Left ventricle myocardium inferior (tissue), 1 donor: ENCODE measurements around the gene TREML4. TPM values are rescaled to one million over a fixed set of nuclear protein-coding genes. Genes with fewer than 3 reads are reported as not detected.

ENCODE experiments used
- DNase-seq: peaks from one replicate; pipeline ENCODE4 v3.0.0-alpha.2; 2020
- H3K27ac ChIP-seq: fragments of 200-600 bp; replicated peaks from 2 replicates; pipeline ENCODE4 v1.8.0; 2021
- H3K27me3 ChIP-seq: fragments of 200-600 bp; 2 replicates; pipeline ENCODE4 v1.8.0; 2021; ENCODE audit warnings: low read depth
- H3K36me3 ChIP-seq: fragments of 200-600 bp; 2 replicates; pipeline ENCODE4 v1.8.0; 2021
- H3K4me1 ChIP-seq: fragments of 200-600 bp; 2 replicates; pipeline ENCODE4 v1.8.0; 2021
- H3K4me3 ChIP-seq: fragments of 200-600 bp; 2 replicates; pipeline ENCODE4 v1.8.0; 2021; ENCODE audit warnings: mild to moderate bottlenecking, moderate library complexity
- H3K9me3 ChIP-seq: fragments of 200-600 bp; replicated peaks from 2 replicates; pipeline ENCODE4 v1.8.0; 2021
- CTCF ChIP-seq: fragments of 200-600 bp; IDR thresholded peaks from 2 replicates; pipeline ENCODE4 v1.8.0; 2021; ENCODE audit warnings: antibody characterized with exemption, mild to moderate bottlenecking, borderline replicate concordance
- intact Hi-C: fragments of 100-400 bp; cut with micrococcal nuclease; formaldehyde crosslinking; loops from one replicate; pipeline ENCODE4 v1.11.0; 2022
- total RNA-seq: library from RNA; stranded (reverse); fragmentation: NEBNext Ultra II Directional; extraction: Animal tissue kit (Norgen Biotek cat#: 25700); gene quantifications from one replicate; pipeline ENCODE4 v1.2.1, GENCODE V29; 2021
- donor health status: DM: no; HTN: yes; CAD: no; lungs with severe emphysema.

Gene TREML4
- total RNA-seq, 1 donor from 2014 or later = not detected

- Histone ChIP-seq H3K36me3 (no peaks in the 10 kb centered on the region), H3K27ac (no peak overlapping the region), H3K27me3 (peaks cover 55% of the 10 kb centered on the region), H3K9me3 (no peaks in the 10 kb centered on the region), H3K4me1 (peaks cover 2% of the 10 kb centered on the region), H3K4me3 (no peak overlapping the region)
- DNase-seq = no peak
- TF ChIP-seq CTCF = no peak
- intact Hi-C loops = no loop called here
Measured at GRCh38 chr6:41273714-41274113, 45.6 kb downstream of the TREML4 start.

DNA sequence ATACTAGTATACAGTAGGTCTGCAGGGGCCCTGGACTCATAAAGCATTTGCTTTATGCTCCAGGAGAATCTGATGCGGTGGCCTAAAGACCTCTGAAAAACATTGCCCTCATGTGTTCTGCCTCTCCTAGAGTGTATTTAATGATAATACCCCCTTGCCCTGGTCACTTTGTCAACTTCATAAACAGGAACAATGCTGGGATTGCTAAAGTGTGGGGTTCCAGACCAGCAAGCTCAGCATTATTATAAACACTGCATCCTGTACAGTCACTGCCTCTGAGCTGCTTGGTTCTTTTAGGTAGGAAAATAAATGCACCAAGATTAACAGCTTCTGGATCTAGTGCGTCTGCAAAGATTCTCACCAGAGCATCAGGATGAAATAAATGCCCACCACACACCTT lies 46.1 kb downstream of the TREML4 start:
- Histone ChIP-seq H3K9me3 (no peaks in the 10 kb centered on the region), H3K27ac (no peak overlapping the region), H3K27me3 (peaks cover 55% of the 10 kb centered on the region), H3K36me3 (no peaks in the 10 kb centered on the region), H3K4me1 (peaks cover 7% of the 10 kb centered on the region), H3K4me3 (no peak overlapping the region)
- intact Hi-C loops = no loop called here
- no peak for TF ChIP-seq CTCF
- no peak for DNase-seq

GRCh38 chr6:41275489-41275888 lies 47.3 kb downstream of the TREML4 start:
- H3K4me1 ChIP-seq = peaks cover 7% of the 10 kb centered on the region
- H3K27ac ChIP-seq = no peak overlapping the region

DNA sequence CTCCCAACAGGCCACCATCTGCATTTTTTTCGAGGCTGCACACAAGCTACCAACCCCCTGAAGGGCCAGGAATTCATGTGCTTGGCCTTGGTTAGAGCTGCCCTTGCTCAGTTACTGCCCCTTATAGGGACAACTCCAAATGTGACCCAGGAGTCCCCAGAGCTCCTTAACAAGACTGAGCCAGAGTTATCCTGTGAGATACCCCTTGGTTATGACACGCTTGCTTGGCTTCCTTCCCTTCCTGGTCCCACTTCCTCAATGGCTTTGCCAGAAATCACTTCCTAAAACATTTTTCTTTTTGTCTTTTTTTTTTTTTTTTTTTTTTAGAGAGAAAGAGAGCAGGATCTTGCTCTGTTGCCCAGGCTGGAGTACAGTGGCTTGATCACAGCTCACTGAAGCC lies 49.5 kb downstream of the TREML4 start:
- Histone ChIP-seq H3K4me3 (no peak overlapping the region), H3K4me1 (peaks cover 7% of the 10 kb centered on the region), H3K27me3 (peaks cover 45% of the 10 kb centered on the region), H3K9me3 (no peaks in the 10 kb centered on the region), H3K36me3 (no peaks in the 10 kb centered on the region), H3K27ac (no peak overlapping the region)
- no peak for DNase-seq
- TF ChIP-seq CTCF = no peak
- intact Hi-C loops = no loop called here

More at GRCh38 chr6:41275489-41275888, 47.3 kb downstream of the TREML4 start:
- intact Hi-C loops = no loop called here
- no peak for TF ChIP-seq CTCF
- Histone ChIP-seq H3K27me3 (peaks cover 55% of the 10 kb centered on the region), H3K9me3 (no peaks in the 10 kb centered on the region), H3K36me3 (no peaks in the 10 kb centered on the region), H3K4me3 (no peak overlapping the region)
- DNase-seq = no peak

- Histone ChIP-seq H3K4me3 (no peak overlapping the region), H3K4me1 (peaks cover 7% of the 10 kb centered on the region), H3K36me3 (no peaks in the 10 kb centered on the region), H3K27ac (no peak overlapping the region), H3K27me3 (peaks cover 37% of the 10 kb centered on the region), H3K9me3 (no peaks in the 10 kb centered on the region)
- DNase-seq = peak; percentile 48
- intact Hi-C loops = no loop called here
- peak; percentile 57 for TF ChIP-seq CTCF
Measured at GRCh38 chr6:41278699-41279405, 50.7 kb downstream of the TREML4 start.
